K562 (cell line): ENCODE data around the gene ECT2. TPM values are rescaled to one million over a fixed set of nuclear protein-coding genes. Genes with fewer than 3 reads are reported as not detected.
A peak's percentile ranks its signal among the peaks of the same experiment; 100 is the strongest.

Experiments
- CBX5 ChIP-seq: IDR thresholded peaks from 2 replicates; pipeline ENCODE4 v1.6.1; 2014; ENCODE audit warnings: low read depth, borderline replicate concordance
- CC2D1A ChIP-seq: fragments of 450-650 bp; IDR thresholded peaks from 2 replicates; pipeline ENCODE4 v1.6.1; 2017; ENCODE audit warnings: mild to moderate bottlenecking
- E2F5 ChIP-seq: sonication (generic); formaldehyde crosslinking; IDR thresholded peaks from 2 replicates; pipeline ENCODE4 v1.8.0; 2022; ENCODE audit warnings: mild to moderate bottlenecking, missing genetic modification reagents
- GABPB1 ChIP-seq: sonication (generic); formaldehyde crosslinking; IDR thresholded peaks from 2 replicates; pipeline ENCODE4 v1.8.0; 2022; ENCODE audit warnings: mild to moderate bottlenecking, missing genetic modification reagents
- POLR2AphosphoS5 ChIP-seq: IDR thresholded peaks from 2 replicates; pipeline ENCODE4 v1.6.1; 2011; ENCODE audit warnings: mild to moderate bottlenecking, low read depth, low read length, moderate library complexity; ENCODE audit not compliant: control insufficient read depth, insufficient read depth
- POLR2G ChIP-seq: fragments of 200-400 bp; formaldehyde crosslinking; IDR thresholded peaks from 2 replicates; pipeline ENCODE4 v1.6.1; 2017; ENCODE audit warnings: low read depth, mild to moderate bottlenecking, antibody characterized with exemption, low read length, moderate library complexity
- SMARCA4 ChIP-seq: fragments of 450-650 bp; IDR thresholded peaks from 2 replicates; pipeline ENCODE4 v1.6.1; 2016
- SUPT5H ChIP-seq: fragments of 450-650 bp; IDR thresholded peaks from 2 replicates; pipeline ENCODE4 v1.6.1; 2016
- TAF9B ChIP-seq: fragments of 450-650 bp; IDR thresholded peaks from 2 replicates; pipeline ENCODE4 v1.6.1; 2018; ENCODE audit warnings: mild to moderate bottlenecking; ENCODE audit not compliant: partially characterized antibody
- TRIM25 ChIP-seq: fragments of 450-650 bp; IDR thresholded peaks from 2 replicates; pipeline ENCODE4 v1.7.0; 2016; ENCODE audit warnings: borderline replicate concordance
- polyA plus RNA-seq, 8 experiments: library from polyadenylated mRNA; depleted of rRNA in 4 of 8; stranded (reverse) in 5 of 8; unstranded in 3 of 8; fragments of >200 nt; fragmentation: Nextera tagmentation in 2 of 8; fragmentation: Illumina TruSeq in 1 of 8; extraction: Ambion mirVana in 2 of 8; extraction: Trizol in 1 of 8; gene quantifications; 2 replicates each; pipeline versions ENCODE4 v1.2.1 to v1.2.3, GENCODE V29; 2011 to 2014; ENCODE audit warnings: inconsistent platforms in 1 of 8, missing spikeins in 1 of 8
- total RNA-seq, 7 experiments: library from RNA; depleted of rRNA in 6 of 7; stranded (reverse); fragments of >200 nt in 6 of 7; fragmentation: Illumina TruSeq in 2 of 7; extraction: Trizol in 2 of 7; gene quantifications; 2 replicates each; pipeline versions ENCODE4 v1.2.1 to v1.2.3, GENCODE V29; 2011 to 2021; ENCODE audit warnings: low replicate concordance in 1 of 7
- TF ChIP-seq, protein P1 (sequence below): fragments of 450-650 bp; IDR thresholded peaks from one replicate; pipeline ENCODE4 v1.6.1; 2018; ENCODE audit warnings: mild to moderate bottlenecking, moderate library complexity; ENCODE audit not compliant: partially characterized antibody
- TF ChIP-seq, protein P2 (sequence below): fragments of 450-650 bp; formaldehyde crosslinking; IDR thresholded peaks from 2 replicates; pipeline ENCODE4 v1.4.0; 2020; ENCODE audit warnings: mild to moderate bottlenecking, moderate library complexity
- TF ChIP-seq, protein P3 (sequence below): fragments of 200-800 bp; sonication (Bioruptor generic); IDR thresholded peaks from 2 replicates; pipeline ENCODE4 v1.6.1; 2016; ENCODE audit warnings: missing genetic modification characterization, missing compliant biosample characterization
- TF ChIP-seq, protein P4 (sequence below): fragments of 250-450 bp; sonication (Bioruptor Pico); IDR thresholded peaks from 2 replicates; pipeline ENCODE4 v1.4.0; 2020; ENCODE audit warnings: mild to moderate bottlenecking, moderate library complexity

The ECT2 gene
- total and polyA plus RNA-seq, 9 of the 15 experiments (the other 6 are each of a cell fraction or from before 2014, with no cell fraction given), result 19.0 to 53.0 (median 36.5) TPM

GRCh38 chr3:172750368-172751174 lies at the start of gene ECT2 (continued):
- no peak for TF ChIP-seq E2F5 (CRISPR knock-in tag)
- no peak for TF ChIP-seq CBX5
- TF ChIP-seq TAF9B, result peak; percentile 59
- TF ChIP-seq TRIM25, result no peak
- TF ChIP-seq, protein P1, sequence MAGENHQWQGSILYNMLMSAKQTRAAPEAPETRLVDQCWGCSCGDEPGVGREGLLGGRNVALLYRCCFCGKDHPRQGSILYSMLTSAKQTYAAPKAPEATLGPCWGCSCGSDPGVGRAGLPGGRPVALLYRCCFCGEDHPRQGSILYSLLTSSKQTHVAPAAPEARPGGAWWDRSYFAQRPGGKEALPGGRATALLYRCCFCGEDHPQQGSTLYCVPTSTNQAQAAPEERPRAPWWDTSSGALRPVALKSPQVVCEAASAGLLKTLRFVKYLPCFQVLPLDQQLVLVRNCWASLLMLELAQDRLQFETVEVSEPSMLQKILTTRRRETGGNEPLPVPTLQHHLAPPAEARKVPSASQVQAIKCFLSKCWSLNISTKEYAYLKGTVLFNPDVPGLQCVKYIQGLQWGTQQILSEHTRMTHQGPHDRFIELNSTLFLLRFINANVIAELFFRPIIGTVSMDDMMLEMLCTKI, result no peak
- TF ChIP-seq, protein P2, sequence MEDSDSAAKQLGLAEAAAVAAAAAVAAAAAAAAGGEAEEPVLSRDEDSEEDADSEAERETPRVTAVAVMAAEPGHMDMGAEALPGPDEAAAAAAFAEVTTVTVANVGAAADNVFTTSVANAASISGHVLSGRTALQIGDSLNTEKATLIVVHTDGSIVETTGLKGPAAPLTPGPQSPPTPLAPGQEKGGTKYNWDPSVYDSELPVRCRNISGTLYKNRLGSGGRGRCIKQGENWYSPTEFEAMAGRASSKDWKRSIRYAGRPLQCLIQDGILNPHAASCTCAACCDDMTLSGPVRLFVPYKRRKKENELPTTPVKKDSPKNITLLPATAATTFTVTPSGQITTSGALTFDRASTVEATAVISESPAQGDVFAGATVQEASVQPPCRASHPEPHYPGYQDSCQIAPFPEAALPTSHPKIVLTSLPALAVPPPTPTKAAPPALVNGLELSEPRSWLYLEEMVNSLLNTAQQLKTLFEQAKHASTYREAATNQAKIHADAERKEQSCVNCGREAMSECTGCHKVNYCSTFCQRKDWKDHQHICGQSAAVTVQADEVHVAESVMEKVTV (CRISPR knock-in tag), result 0 out of 2 replicates have a peak, but pooled peaks have one; percentile 6
- peak; percentile 81 for TF ChIP-seq POLR2AphosphoS5
- peak; percentile 99 for TF ChIP-seq CC2D1A
- TF ChIP-seq GABPB1 (CRISPR knock-in tag), result peak; percentile 62; the same call in 1 of the 2 replicates
- peak; percentile 91 for TF ChIP-seq POLR2G
- TF ChIP-seq SUPT5H, result peak; percentile 92
- TF ChIP-seq, protein P3, sequence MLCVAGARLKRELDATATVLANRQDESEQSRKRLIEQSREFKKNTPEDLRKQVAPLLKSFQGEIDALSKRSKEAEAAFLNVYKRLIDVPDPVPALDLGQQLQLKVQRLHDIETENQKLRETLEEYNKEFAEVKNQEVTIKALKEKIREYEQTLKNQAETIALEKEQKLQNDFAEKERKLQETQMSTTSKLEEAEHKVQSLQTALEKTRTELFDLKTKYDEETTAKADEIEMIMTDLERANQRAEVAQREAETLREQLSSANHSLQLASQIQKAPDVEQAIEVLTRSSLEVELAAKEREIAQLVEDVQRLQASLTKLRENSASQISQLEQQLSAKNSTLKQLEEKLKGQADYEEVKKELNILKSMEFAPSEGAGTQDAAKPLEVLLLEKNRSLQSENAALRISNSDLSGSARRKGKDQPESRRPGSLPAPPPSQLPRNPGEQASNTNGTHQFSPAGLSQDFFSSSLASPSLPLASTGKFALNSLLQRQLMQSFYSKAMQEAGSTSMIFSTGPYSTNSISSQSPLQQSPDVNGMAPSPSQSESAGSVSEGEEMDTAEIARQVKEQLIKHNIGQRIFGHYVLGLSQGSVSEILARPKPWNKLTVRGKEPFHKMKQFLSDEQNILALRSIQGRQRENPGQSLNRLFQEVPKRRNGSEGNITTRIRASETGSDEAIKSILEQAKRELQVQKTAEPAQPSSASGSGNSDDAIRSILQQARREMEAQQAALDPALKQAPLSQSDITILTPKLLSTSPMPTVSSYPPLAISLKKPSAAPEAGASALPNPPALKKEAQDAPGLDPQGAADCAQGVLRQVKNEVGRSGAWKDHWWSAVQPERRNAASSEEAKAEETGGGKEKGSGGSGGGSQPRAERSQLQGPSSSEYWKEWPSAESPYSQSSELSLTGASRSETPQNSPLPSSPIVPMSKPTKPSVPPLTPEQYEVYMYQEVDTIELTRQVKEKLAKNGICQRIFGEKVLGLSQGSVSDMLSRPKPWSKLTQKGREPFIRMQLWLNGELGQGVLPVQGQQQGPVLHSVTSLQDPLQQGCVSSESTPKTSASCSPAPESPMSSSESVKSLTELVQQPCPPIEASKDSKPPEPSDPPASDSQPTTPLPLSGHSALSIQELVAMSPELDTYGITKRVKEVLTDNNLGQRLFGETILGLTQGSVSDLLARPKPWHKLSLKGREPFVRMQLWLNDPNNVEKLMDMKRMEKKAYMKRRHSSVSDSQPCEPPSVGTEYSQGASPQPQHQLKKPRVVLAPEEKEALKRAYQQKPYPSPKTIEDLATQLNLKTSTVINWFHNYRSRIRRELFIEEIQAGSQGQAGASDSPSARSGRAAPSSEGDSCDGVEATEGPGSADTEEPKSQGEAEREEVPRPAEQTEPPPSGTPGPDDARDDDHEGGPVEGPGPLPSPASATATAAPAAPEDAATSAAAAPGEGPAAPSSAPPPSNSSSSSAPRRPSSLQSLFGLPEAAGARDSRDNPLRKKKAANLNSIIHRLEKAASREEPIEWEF (CRISPR knock-in tag), result no peak
- TF ChIP-seq SMARCA4, result peak; percentile 48
- TF ChIP-seq, protein P4, sequence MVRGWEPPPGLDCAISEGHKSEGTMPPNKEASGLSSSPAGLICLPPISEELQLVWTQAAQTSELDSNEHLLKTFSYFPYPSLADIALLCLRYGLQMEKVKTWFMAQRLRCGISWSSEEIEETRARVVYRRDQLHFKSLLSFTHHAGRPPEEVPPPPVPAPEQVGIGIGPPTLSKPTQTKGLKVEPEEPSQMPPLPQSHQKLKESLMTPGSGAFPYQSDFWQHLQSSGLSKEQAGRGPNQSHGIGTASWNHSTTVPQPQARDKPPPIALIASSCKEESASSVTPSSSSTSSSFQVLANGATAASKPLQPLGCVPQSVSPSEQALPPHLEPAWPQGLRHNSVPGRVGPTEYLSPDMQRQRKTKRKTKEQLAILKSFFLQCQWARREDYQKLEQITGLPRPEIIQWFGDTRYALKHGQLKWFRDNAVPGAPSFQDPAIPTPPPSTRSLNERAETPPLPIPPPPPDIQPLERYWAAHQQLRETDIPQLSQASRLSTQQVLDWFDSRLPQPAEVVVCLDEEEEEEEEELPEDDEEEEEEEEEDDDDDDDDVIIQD (CRISPR knock-in tag), result no peak
